Neural cell (in vitro differentiated cells): ENCODE results near the gene COPZ2. TPM values are rescaled to one million over a fixed set of nuclear protein-coding genes. Genes with fewer than 3 reads are reported as not detected.

ENCODE experiments used
- H2AFZ ChIP-seq: fragments of 200-600, 300-800 bp; sonication (generic), shearing (Covaris generic); 2 replicates; pipeline ENCODE4 v1.6.0; 2014; ENCODE audit warnings: low read depth, mild to moderate bottlenecking, antibody characterized with exemption, low read length, moderate library complexity
- H3F3A ChIP-seq: fragments of 200-600 bp; shearing (Covaris generic); 2 replicates; pipeline ENCODE4 v1.6.1; 2016; ENCODE audit warnings: mild to moderate bottlenecking, moderate library complexity, mixed read lengths, antibody characterized with exemption, low read length; ENCODE audit not compliant: insufficient read depth, poor library complexity, severe bottlenecking
- H3K27ac ChIP-seq: fragments of 200-600, 300-800 bp; sonication (generic), shearing (Covaris generic); 2 replicates; pipeline ENCODE4 v1.5.1; 2014; ENCODE audit warnings: mild to moderate bottlenecking, low read length, moderate library complexity
- H3K27me3 ChIP-seq: fragments of 300-800, 200-600 bp; sonication (generic), shearing (Covaris generic); 2 replicates; pipeline ENCODE4 v1.6.0; 2014; ENCODE audit warnings: mild to moderate bottlenecking, low read depth, low read length, moderate library complexity; ENCODE audit not compliant: insufficient read depth
- H3K36me3 ChIP-seq: fragments of 300-800, 200-600 bp; sonication (generic), shearing (Covaris generic); 2 replicates; pipeline ENCODE4 v1.5.1; 2014; ENCODE audit warnings: mild to moderate bottlenecking, antibody characterized with exemption, low read length, moderate library complexity; ENCODE audit not compliant: insufficient read depth
- H3K4me2 ChIP-seq: fragments of 300-800, 200-600 bp; sonication (generic), shearing (Covaris generic); 2 replicates; pipeline ENCODE4 v1.6.0; 2014; ENCODE audit warnings: mild to moderate bottlenecking, low read length
- H3K4me3 ChIP-seq: fragments of 300-800, 200-600 bp; sonication (generic), shearing (Covaris generic); 2 replicates; pipeline ENCODE4 v1.5.1; 2014; ENCODE audit warnings: mild to moderate bottlenecking, low read length, moderate library complexity
- H3K79me2 ChIP-seq: fragments of 200-600 bp; shearing (Covaris generic); replicated peaks from 2 replicates; pipeline ENCODE4 v1.6.0; 2014; ENCODE audit warnings: mild to moderate bottlenecking, low read length, moderate library complexity; ENCODE audit not compliant: insufficient read depth
- H3K9ac ChIP-seq: fragments of 300-800, 200-600 bp; sonication (generic), shearing (Covaris generic); 2 replicates; pipeline ENCODE4 v1.6.1; 2016; ENCODE audit warnings: mild to moderate bottlenecking, low read length, mixed read lengths
- H3K9me2 ChIP-seq: fragments of 200-600 bp; shearing (Covaris generic); 2 replicates; pipeline ENCODE4 v1.6.1; 2016; ENCODE audit warnings: mild to moderate bottlenecking, low read length, mixed read lengths; ENCODE audit not compliant: insufficient read depth
- H3K9me3 ChIP-seq: fragments of 200-600, 300-800 bp; sonication (generic), shearing (Covaris generic); 2 replicates; pipeline ENCODE4 v1.6.1; 2016; ENCODE audit warnings: mild to moderate bottlenecking, mixed run types, low read length, moderate library complexity, mixed read lengths
- H4K20me1 ChIP-seq: fragments of 200-600 bp; shearing (Covaris generic); 2 replicates; pipeline ENCODE4 v1.6.1; 2016; ENCODE audit warnings: mild to moderate bottlenecking, mixed run types; ENCODE audit not compliant: insufficient read depth
- CTCF ChIP-seq: fragments of 450-650 bp; IDR thresholded peaks from 2 replicates; pipeline ENCODE4 v1.5.1; 2014; ENCODE audit warnings: antibody characterized with exemption, mild to moderate bottlenecking, moderate library complexity; ENCODE audit not compliant: poor library complexity, severe bottlenecking
- EP300 ChIP-seq: fragments of 450-650 bp; conservative IDR thresholded peaks from 2 replicates; pipeline ENCODE4 v1.6.1; 2014; ENCODE audit warnings: antibody characterized with exemption, mild to moderate bottlenecking, moderate library complexity; ENCODE audit not compliant: poor library complexity, severe bottlenecking
- EZH2 ChIP-seq: fragments of 200-600, 300-800 bp; shearing (Covaris generic), sonication (generic); IDR thresholded peaks from 2 replicates; pipeline ENCODE4 v1.6.1; 2014; ENCODE audit warnings: antibody characterized with exemption, low read length, borderline replicate concordance, mild to moderate bottlenecking; ENCODE audit not compliant: insufficient read depth, poor library complexity, severe bottlenecking
- REST ChIP-seq: IDR thresholded peaks from 2 replicates; pipeline ENCODE4 v1.6.1; 2012; ENCODE audit warnings: borderline replicate concordance
- SMC3 ChIP-seq: fragments of 450-650 bp; conservative IDR thresholded peaks from 2 replicates; pipeline ENCODE4 v1.6.1; 2014; ENCODE audit warnings: antibody characterized with exemption, mild to moderate bottlenecking, moderate library complexity; ENCODE audit not compliant: poor library complexity
- TAF1 ChIP-seq: IDR thresholded peaks from 2 replicates; pipeline ENCODE4 v1.6.1; 2012; ENCODE audit warnings: low read depth
- polyA plus RNA-seq: library from polyadenylated mRNA; depleted of rRNA; stranded (reverse); fragments of >200 nt; gene quantifications from 2 replicates; pipeline ENCODE4 v1.2.3, GENCODE V29; 2014

The COPZ2 gene
- polyA plus RNA-seq, 1 donor from 2014 or later, result not detected

GRCh38 chr17:48006936-48007709 lies 30.5 kb downstream of the COPZ2 start:
- Histone ChIP-seq H4K20me1 (no peaks in the 10 kb centered on the region), H3K27me3 (no peaks in the 10 kb centered on the region), H3K9ac (no peak overlapping the region), H3K9me2 (no peaks in the 10 kb centered on the region), H2AFZ (no peak overlapping the region), H3K36me3 (no peaks in the 10 kb centered on the region), H3K79me2 (no peaks in the 10 kb centered on the region), H3K9me3 (no peaks in the 10 kb centered on the region), H3F3A (peaks cover 8% of the 10 kb centered on the region), H3K4me3 (no peak overlapping the region), H3K27ac (peak overlapping the region; percentile 64), H3K4me2 (no peak overlapping the region)
- peak; percentile 16 for TF ChIP-seq EP300
- TF ChIP-seq SMC3, result no peak
- TF ChIP-seq EZH2, result no peak
- TF ChIP-seq CTCF, result no peak

- Histone ChIP-seq H4K20me1 (no peaks in the 10 kb centered on the region), H3K4me2 (no peak overlapping the region), H3K79me2 (no peaks in the 10 kb centered on the region), H3K4me3 (no peak overlapping the region), H3K9ac (no peak overlapping the region), H3F3A (peaks cover 8% of the 10 kb centered on the region), H3K27ac (no peak overlapping the region), H3K9me3 (no peaks in the 10 kb centered on the region), H3K9me2 (no peaks in the 10 kb centered on the region), H3K36me3 (no peaks in the 10 kb centered on the region), H3K27me3 (no peaks in the 10 kb centered on the region), H2AFZ (no peak overlapping the region)
- TF ChIP-seq SMC3, result no peak
- no peak for TF ChIP-seq EP300
- no peak for TF ChIP-seq REST
- TF ChIP-seq TAF1, result no peak
- no peak for TF ChIP-seq CTCF
Observed at GRCh38 chr17:48004983-48005382, 32.6 kb downstream of the COPZ2 start.
